IPS-NIHi7 (cell line): ENCODE results near the gene LIN37.
A peak's percentile ranks its signal among the peaks of the same experiment; 100 is the strongest.
"Not testable (repeated sequence)": the region's sequence is repeated elsewhere in the genome, so short reads cannot be mapped to it uniquely, and the experiment has no call there.

Experiments
- DNase-seq: peaks from one replicate; pipeline ENCODE4 v3.0.0; 2012; ENCODE audit warnings: mixed read lengths; ENCODE audit errors: extremely low spot score

Gene LIN37

DNA sequence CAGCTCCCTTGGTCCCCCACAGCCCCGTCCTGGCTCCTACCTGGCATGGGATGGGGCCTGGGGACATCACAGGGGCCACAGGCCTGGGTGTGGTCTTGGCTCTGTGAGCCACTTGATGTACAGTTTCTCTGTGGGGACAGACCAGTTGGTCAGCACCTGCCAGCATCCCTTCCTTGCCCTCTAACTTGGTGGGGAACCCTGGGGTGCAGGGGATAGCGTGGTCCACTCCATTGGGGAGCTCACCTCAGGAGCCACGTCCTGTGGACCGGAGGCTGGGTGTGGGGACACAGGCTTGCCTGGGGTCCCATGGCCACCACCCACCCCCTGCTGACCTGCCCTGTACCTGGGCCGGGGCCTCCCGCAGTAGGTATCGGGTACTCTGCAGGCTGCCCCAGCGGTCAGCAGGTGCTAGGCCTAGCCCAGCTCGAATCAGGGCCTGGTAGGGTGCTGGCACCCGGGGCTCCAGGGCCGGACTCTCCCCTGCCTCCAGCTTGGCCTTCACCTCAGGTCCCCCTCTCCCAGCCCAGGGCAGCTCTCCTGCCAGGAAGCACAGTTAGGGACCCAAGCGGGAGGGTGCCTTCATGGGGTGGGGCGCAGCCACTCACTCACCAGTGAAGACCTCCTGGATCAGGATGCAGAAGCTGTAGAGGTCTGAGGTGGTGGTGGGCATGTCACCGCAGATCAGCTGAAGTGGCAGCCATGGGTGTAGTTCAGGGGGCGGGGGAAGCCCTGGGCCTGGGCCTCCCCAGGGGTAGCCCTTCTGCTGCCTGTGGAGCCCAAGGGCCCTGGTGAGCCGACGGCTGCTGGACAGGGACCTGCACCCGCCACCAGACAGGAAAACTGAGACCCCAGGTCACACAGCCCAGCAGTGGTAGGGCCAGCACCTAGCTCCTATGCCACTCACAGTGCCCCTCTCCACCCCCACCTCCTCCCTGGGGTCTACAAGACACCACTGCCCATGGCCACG lies 41.9 kb downstream of the LIN37 start:
- DNase-seq = no peak

DNA sequence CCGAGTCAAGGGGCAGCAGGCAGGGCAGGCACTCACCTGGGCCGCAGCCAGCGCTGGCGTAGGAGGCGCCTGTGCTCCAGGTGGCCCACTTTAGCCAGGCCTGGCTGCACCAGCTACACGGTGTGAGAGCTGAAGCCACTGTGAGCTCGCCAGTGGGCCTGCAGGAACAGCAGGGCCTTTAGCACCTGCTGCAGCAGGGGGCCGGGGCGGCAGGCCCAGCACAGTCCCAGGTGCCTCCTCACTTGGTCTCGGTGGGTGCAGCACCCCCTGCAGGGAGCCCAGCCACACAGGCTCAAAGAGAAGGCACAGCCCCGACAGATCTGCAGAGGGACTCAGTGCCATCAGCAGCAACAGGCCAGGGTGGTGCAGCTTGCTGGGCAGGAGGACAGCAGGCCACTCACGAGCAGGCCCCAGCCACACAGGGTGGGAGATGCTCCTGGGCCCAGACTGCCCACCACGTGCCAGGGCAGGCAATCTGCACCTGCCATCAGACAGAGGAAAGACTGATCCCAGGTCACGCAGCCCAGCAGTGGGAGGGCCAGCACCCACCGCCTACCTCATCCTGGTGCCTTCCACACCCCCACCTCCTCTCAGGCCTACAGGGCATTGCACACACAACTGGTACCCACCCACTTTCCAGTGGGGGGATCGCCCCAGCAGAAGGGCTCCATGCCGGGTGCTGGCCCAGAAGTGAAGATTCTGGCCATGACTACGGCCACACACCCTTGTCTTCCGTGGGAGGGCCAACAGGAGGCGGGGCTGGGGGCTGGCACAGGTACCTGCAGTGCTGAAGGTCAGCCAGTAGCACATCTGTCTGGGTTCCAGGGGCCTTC lies 42.8 kb downstream of the LIN37 start:
- no peak for DNase-seq

DNA sequence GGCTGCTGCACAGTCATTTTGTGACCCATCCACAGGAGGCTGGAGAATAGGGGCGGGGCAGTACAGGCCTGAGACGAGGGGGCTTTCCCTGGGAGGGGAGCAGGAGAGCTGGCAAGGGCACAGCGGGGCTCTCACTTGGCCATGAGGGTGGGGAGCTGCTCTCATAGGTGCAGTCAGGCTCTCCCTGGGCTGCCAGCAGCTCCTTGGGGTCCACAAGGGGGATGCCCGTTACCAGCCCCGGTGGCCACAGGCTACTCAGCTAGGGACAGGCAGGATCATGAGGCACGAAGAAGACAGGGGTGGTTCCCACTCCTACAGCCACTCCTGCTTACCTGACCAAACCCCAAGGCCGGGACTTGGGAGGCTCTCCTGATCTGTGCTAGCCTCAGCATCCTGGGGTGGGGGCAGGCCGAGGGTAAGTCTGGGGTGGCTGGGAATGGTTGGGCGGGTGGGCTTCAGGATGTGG lies 43.5 kb downstream of the LIN37 start:
- DNase-seq = no peak

DNA sequence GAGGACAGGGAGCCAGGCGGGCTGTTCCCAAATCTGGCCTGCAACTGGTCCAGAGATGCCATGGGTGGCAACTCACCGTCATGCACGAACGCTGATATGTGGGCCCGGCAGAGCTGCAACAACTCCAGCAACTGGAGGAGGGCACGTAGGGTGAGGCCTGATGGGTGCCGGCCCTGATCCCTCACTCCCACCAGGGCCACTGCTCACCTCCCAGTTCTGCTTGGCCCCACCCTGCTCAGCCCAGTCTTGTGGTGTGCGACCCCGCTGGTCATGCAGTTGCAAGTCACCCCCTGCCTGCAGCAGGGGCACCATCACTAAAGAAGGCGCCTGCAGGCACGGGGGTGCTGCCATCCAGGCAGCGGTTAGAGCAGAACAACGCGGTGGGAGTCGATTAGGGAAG lies 43.9 kb downstream of the LIN37 start:
- DNase-seq = no peak

DNA sequence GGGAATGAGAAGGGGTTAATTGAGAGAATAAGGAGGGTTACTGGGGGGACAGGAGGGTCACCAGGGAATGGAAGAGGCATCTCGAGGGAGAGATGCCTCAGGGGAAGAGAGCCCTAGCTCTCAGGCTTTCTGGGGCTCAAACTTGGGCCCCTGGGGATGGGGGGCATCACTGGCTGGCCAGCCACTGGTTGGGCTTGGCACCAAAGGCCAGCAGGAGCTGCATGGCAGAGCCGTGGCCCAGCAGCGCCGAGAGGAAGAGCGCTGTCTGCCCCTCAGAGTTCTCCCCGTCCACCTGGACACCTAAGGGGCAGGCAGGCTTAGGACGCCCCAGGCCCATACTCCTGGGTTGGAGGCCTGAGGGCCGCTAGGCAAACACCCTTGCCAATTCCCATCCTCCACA lies 44.5 kb downstream of the LIN37 start:
- DNase-seq = no peak

DNA sequence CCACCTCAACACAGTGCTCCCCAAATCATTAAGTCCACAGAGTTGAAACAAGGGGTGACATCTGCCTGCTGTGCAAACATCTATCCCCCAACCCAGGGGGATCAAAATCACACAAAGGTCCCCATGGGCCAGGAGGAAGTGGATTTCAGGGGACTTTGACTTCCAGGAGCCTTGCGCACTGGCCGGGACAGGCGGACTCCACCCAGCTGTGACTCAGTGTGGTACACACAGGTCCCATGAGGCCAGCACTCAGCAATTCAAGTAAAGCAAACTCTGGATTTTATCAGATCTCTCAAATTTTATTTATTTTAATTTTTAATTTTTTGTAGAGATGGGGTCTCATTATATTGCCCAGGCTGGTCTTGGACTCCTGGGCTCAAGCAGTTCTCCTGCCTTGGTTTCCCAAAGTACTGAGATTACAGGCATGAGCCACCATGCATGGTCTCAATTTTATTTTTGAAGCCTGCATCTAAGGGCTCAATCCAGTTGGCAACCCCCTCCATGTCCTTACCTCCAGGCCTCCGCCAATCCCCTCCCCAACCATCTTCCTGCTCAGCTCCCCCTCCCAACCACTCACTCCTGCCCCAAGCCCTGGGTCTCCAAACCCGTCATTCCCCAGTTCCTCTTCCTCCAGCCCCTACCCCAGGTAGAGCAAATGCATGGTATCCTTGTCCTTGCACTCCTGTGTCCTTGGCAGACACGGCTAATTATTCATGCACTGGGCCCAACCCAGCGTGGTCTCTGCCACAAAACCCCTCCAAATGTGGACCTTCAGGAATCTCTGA lies 45.2 kb downstream of the LIN37 start:
- DNase-seq = no peak

DNA sequence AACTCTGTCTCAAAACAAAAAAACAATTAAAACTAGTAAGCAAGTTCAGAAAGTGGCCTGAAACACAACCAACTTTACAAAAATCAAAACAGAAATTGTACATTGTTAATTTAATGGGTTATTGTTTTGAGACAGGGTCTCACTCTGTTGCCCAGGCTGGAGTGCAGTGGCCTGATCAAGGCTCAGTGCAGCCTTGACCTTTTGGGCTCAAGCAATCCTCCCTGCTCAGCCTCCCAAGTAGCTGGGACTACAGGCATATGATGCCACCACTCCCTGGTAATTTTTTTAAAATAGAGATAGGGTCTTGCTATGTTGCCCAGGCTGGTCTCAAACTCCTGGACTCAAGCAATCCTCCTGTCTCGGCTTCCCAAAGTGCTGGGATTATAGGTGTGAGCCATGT lies 47.2 kb downstream of the LIN37 start:
- not testable (repeated sequence) for DNase-seq

DNA sequence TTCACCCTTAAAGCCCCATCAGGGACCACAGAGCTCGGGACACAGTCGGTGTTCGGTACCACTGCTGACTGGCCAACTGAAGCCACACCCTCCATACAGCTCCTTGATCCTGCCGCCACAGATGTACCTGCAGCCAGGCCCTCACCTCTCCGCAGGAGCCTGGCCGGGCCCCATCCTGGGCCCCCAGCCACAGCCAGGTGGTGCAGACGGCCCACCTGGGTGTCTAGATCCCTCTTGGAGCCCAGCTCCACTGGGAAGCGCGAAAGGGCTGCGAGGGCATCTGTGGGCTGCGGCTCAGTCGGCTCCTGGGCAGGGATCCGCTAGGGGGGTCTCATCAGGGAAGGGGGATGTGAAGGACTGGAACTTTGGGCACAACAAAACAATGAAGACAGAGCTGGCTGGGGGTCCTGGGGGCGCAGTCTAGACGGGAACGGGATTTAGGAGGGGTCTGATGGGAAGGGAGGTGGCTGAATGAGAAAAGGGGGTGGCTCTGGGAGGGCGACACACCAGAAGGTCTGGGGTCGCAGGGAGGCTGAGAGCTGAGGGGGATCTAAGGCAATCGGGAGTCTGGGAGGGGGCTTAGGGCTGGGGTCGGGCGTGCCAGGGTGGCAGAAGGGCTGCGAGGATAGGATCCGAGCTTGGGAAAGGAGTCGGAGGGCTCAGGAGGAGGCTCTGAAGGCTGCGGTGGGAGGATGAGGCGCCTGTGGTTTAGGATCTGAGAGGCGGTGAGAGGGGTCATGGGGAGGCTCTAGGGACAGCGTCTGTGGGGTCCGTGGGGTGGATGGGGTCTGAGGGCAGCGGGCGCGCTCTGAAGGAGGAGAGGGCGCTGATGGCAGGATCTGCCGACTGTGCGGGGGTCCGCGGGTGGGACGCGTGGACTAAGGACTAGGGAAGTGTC lies 48.5 kb downstream of the LIN37 start:
- DNase-seq = no peak

DNA sequence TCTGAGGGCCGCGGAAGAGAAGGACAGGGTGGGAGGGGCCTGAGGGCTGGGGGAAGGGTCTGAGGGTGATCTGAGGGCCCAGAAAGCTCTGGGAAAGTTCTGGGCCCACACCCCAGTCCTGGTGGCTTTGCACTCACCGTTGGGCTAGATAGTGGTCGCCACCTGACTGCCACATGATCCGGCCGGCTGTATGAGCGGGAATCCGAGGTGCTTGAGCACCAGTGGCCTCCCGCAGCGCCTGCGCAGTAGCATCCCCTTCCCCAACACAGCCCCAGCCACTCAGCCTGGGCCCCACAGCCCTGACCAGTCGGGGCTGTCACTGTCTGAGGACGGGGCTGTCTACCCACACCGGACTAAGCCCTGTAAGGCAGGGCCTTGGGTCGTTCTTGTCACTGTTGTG lies 49.3 kb downstream of the LIN37 start:
- peak; percentile 77 for DNase-seq

DNA sequence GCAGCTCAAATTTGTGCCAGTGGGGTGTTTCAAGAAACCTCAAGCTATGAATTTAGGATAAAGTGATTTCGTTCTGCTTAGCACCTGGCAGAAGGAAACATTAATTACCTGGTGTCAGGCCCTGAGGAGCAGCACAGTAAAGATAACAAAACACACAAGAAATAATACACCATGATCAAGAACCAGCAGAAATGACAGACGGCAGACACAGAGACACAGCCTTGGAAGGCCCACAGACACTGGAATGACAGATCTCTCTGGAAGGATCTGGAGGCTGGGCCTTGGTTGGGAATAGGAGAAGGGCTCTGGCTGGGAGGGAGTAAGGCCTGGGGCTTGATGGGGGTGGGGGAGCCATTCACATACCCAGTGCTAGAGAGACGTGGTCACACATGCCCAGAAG lies 53.5 kb downstream of the LIN37 start:
- no peak for DNase-seq
